HFFc6 (cell line): Measurements from ENCODE around the gene ZNF26. TPM values are rescaled to one million over a fixed set of nuclear protein-coding genes. Genes with fewer than 3 reads are reported as not detected.

Experiments used
- DNase-seq: peaks from one replicate; pipeline ENCODE4 v3.0.0-alpha.2; 2018
- H3K27ac Mint-ChIP-seq: 2 replicates; pipeline ENCODE4 v1.8.0; 2020; ENCODE audit warnings: mild to moderate bottlenecking, mixed read lengths
- H3K27me3 Mint-ChIP-seq: 2 replicates; pipeline ENCODE4 v1.8.0; 2021; ENCODE audit warnings: mild to moderate bottlenecking, moderate library complexity, mixed read lengths; ENCODE audit not compliant: insufficient read depth
- H3K36me3 Mint-ChIP-seq: 2 replicates; pipeline ENCODE4 v1.8.0; 2021; ENCODE audit warnings: low read depth, mixed read lengths
- H3K4me1 Mint-ChIP-seq: 2 replicates; pipeline ENCODE4 v1.8.0; 2020; ENCODE audit warnings: low read depth, mixed read lengths
- H3K4me3 Mint-ChIP-seq: 2 replicates; pipeline ENCODE4 v1.8.0; 2020; ENCODE audit warnings: mild to moderate bottlenecking, moderate library complexity, mixed read lengths
- H3K9me3 Mint-ChIP-seq: 2 replicates; pipeline ENCODE4 v1.8.0; 2020; ENCODE audit warnings: mild to moderate bottlenecking, mixed read lengths
- total RNA-seq, 6 experiments: library from RNA; stranded (reverse); fragmentation: NEBNext Ultra II Directional; extraction: Animal tissue kit (Norgen Biotek cat#: 25700); gene quantifications; 2 replicates in 1 of 6; 3 replicates in 5 of 6; pipeline ENCODE4 v1.2.3, GENCODE V29; 2021
- TF ChIP-seq, protein P1 (sequence below): fragments of 200-600 bp; sonication (generic); IDR thresholded peaks from 2 replicates; pipeline ENCODE4 v1.5.0; 2021; ENCODE audit warnings: antibody characterized with exemption, mild to moderate bottlenecking

ZNF26 gene
- total RNA-seq, 6 experiments from 2014 or later = 5.9 to 6.6 (median 6.1) TPM

DNA sequence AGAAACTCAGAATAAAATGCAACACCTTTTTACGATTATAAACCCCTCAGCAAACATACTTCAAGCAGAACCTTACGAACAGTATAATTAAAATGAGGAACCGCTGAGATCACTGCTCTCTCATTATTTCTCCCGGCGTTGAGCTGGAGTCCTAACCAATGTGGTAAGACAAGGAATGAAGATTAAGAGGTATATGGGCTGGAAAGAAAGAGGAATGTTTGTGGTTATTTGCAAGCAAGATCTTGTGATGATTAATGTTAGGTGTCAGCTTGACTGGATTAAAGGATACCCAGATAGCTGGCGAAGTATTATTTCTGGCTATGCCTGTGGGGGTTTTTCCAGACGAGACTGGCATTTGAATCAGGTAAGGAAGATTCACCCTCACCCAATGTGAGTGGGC is 40.8 kb downstream of the ZNF26 start:
- Mint-ChIP-seq H3K27ac (no peak overlapping the region), H3K4me3 (no peak overlapping the region), H3K9me3 (peaks cover 66% of the 10 kb centered on the region), H3K27me3 (peaks cover 2% of the 10 kb centered on the region), H3K4me1 (no peaks in the 10 kb centered on the region), H3K36me3 (peaks cover 39% of the 10 kb centered on the region)
- TF ChIP-seq, protein P1, sequence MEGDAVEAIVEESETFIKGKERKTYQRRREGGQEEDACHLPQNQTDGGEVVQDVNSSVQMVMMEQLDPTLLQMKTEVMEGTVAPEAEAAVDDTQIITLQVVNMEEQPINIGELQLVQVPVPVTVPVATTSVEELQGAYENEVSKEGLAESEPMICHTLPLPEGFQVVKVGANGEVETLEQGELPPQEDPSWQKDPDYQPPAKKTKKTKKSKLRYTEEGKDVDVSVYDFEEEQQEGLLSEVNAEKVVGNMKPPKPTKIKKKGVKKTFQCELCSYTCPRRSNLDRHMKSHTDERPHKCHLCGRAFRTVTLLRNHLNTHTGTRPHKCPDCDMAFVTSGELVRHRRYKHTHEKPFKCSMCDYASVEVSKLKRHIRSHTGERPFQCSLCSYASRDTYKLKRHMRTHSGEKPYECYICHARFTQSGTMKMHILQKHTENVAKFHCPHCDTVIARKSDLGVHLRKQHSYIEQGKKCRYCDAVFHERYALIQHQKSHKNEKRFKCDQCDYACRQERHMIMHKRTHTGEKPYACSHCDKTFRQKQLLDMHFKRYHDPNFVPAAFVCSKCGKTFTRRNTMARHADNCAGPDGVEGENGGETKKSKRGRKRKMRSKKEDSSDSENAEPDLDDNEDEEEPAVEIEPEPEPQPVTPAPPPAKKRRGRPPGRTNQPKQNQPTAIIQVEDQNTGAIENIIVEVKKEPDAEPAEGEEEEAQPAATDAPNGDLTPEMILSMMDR = no peak
- no peak for DNase-seq

DNA sequence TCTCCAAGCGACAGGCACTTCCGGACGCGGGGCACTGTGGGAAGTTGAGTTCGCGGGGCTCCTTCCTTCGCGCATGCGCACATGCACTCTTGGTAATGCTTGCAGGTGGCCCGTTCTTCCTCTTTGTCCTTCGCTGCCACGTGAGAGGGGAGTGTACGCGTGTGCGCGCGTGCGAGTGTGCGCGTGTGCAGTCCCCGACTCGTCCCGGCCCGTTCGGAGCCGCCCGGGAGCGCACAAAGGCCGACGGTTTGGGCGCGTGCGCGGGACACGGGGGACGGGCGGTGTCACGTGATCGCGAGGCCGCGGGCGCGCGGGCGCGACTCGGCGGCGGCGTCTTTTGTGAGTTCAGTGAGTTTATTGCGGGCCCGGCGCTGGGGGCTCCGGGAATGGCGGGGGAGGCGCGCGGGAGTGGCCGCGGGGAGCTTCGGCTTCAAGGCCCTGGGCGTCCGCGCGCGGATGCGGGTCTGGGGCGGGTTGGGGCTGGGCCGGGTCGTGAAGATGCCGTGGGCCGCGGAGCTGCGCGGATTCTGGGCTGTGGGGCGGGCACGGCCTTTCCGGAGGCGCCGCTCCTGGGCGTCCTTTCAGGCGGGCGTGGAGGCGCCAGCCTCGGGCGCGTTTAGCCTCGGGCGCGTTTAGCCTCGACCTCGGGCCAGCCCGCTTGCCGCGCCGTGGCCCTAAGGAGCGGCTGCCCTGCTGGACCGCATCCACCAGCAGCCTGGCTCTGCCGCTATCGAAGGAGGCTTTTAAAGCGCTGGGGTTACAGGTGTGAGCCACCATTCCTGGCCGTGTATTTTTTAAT is 51.2 kb downstream of the ZNF26 start, which contains the start of gene ZNF84:
Gene ZNF84, plus strand, starts transcription at position 303 of the 799 bp plus-strand sequence. CDS start 3,959 bp downstream, outside the sequence.
- TF ChIP-seq, protein P1 = no peak
- peak within 1 kb of the TSS; percentile 90 for H3K4me3 Mint-ChIP-seq
- H3K27me3 Mint-ChIP-seq = no peaks in the 10 kb centered on the region; the same call in 1 of the 2 replicates
- H3K36me3 Mint-ChIP-seq = peaks cover 50% of the 10 kb centered on the region
- H3K27ac Mint-ChIP-seq = peak within 1 kb of the TSS; percentile 88
- H3K9me3 Mint-ChIP-seq = peaks cover 70% of the 10 kb centered on the region
- peak; percentile 98 for DNase-seq
- no peaks in the 10 kb centered on the region for H3K4me1 Mint-ChIP-seq

DNA sequence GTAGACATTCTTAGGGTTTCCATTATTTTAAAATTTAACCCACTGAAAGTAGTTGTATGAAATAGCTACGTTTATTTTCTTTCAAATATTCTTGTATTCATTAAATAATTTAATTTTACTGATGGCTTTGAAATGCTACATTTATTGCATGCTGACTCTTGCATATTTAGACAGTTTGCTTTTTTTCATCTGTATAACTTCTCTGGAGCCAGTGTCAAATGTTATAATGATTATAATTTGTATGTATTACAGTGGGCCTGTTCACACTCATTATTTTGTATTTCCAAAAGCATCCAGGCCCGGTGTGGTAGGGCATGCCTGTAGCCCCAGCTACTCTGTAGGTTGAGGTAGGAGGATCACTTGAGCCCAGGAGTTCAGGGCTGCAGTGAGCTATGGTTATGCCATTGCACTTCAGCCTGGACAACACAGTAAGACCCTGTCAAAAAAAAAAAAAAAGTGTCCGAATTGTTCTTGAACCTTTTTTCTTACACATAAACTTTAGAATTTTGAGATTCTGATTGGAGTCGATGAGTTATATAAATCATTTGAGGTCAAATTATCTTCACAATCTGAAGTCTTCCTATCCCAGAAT is 52.0 kb downstream of the ZNF26 start:
- no peak for DNase-seq
- Mint-ChIP-seq H3K4me1 (no peaks in the 10 kb centered on the region), H3K4me3 (peak overlapping the region; percentile 90), H3K36me3 (peaks cover 58% of the 10 kb centered on the region), H3K27ac (peak overlapping the region; percentile 88), H3K9me3 (peaks cover 77% of the 10 kb centered on the region), H3K27me3 (no peaks in the 10 kb centered on the region; the same call in 1 of the 2 replicates)
- TF ChIP-seq, protein P1 = no peak

- TF ChIP-seq, protein P1 = no peak
- Mint-ChIP-seq H3K9me3 (peaks cover 96% of the 10 kb centered on the region), H3K27ac (no peak overlapping the region), H3K4me3 (no peak overlapping the region), H3K36me3 (peaks cover 97% of the 10 kb centered on the region), H3K4me1 (no peaks in the 10 kb centered on the region), H3K27me3 (peaks cover 2% of the 10 kb centered on the region; the same call in 1 of the 2 replicates)
- DNase-seq = no peak
Measured at GRCh38 chr12:133046698-133047097, 60.5 kb downstream of the ZNF26 start.

DNA sequence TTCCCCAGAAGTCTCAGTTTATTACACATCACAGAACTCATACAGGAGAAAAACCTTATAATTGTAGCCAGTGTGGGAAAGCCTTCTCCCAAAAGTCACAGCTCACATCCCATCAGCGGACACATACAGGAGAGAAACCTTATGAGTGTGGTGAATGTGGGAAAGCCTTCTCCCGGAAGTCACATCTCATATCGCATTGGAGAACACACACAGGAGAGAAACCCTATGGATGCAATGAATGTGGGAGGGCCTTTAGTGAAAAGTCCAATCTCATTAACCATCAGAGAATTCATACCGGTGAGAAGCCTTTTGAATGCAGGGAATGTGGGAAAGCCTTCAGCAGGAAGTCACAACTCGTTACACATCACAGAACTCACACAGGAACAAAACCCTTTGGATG is 71.3 kb downstream of the ZNF26 start:
- Mint-ChIP-seq H3K4me3 (0 out of 2 replicates have a peak overlapping the region, but pooled peaks have one; percentile 13), H3K9me3 (peaks cover 97% of the 10 kb centered on the region), H3K4me1 (no peaks in the 10 kb centered on the region), H3K27me3 (peaks cover 6% of the 10 kb centered on the region; the same call in 1 of the 2 replicates), H3K27ac (no peak overlapping the region), H3K36me3 (peaks cover 72% of the 10 kb centered on the region)
- TF ChIP-seq, protein P1 = no peak
- DNase-seq = no peak
